PC-3 (cell line): Measurements from ENCODE around the gene SYNGR2. TPM values are rescaled to one million over a fixed set of nuclear protein-coding genes. Genes with fewer than 3 reads are reported as not detected.
"Not testable (repeated sequence)": the region's sequence is repeated elsewhere in the genome, so short reads cannot be mapped to it uniquely, and the experiment has no call there.

ENCODE experiments used
- ATAC-seq: fragments of 200-7000 bp; cut with Tn5 transposase; 2 replicates; pipeline ENCODE4 v1.9.1; 2020; ENCODE audit warnings: mild to moderate bottlenecking, moderate library complexity
- BruUV-seq: library from RNA; stranded (reverse); fragments of 400-500 nt; replicated peaks from 2 replicates; lab custom pipeline; 2021; lab: Mats Ljungman, UMichigan
- CTCF ChIA-PET: fragments of 300-600 bp; sonication (Branson Sonifier 250); formaldehyde crosslinking; loops from one replicate; lab custom pipeline; 2022; ENCODE audit warnings: antibody characterized with exemption; lab: Charles Lee
- POLR2A ChIA-PET: fragments of 300-600 bp; sonication (Branson Sonifier 250); formaldehyde crosslinking; loops from one replicate; lab custom pipeline; 2022; ENCODE audit warnings: antibody characterized with exemption; ENCODE audit not compliant: unreplicated experiment; lab: Charles Lee
- DNase-seq: peaks from one replicate; pipeline ENCODE4 v3.0.0-alpha.2; 2015
- H2AFZ ChIP-seq: fragments of 300-600 bp; sonication (generic); 2 replicates; pipeline ENCODE4 v1.6.0; 2016; ENCODE audit warnings: antibody characterized with exemption, low read length
- H3F3A ChIP-seq: fragments of 300-600 bp; sonication (generic); one replicate; pipeline ENCODE4 v1.6.0; 2017; ENCODE audit warnings: antibody characterized with exemption, low read length, control low read depth, mild to moderate bottlenecking; ENCODE audit not compliant: unreplicated experiment
- H3K27ac ChIP-seq: fragments of 300-600 bp; sonication (generic); 2 replicates; pipeline ENCODE4 v1.5.1; 2016; ENCODE audit warnings: mild to moderate bottlenecking, low read length
- H3K27me3 ChIP-seq: fragments of 300-600 bp; sonication (generic); 2 replicates; pipeline ENCODE4 v1.6.1; 2016; ENCODE audit warnings: low read length, mixed read lengths
- H3K36me3 ChIP-seq: fragments of 300-600 bp; sonication (generic); 2 replicates; pipeline ENCODE4 v1.6.1; 2016; ENCODE audit warnings: low read depth, mixed run types, low read length, mixed read lengths
- H3K4me1 ChIP-seq: fragments of 300-600 bp; sonication (generic); 2 replicates; pipeline ENCODE4 v1.5.1; 2016; ENCODE audit warnings: low read length; ENCODE audit not compliant: insufficient read depth
- H3K4me2 ChIP-seq: fragments of 300-600 bp; sonication (generic); 2 replicates; pipeline ENCODE4 v1.6.0; 2016; ENCODE audit warnings: low read length
- H3K4me3 ChIP-seq: fragments of 300-600 bp; sonication (generic); 2 replicates; pipeline ENCODE4 v1.5.1; 2016; ENCODE audit warnings: mild to moderate bottlenecking, low read length, mixed read lengths
- H3K79me2 ChIP-seq: fragments of 300-600 bp; sonication (generic); 2 replicates; pipeline ENCODE4 v1.6.1; 2017; ENCODE audit warnings: low read length, mixed read lengths
- H3K9ac ChIP-seq: fragments of 300-600 bp; sonication (generic); 2 replicates; pipeline ENCODE4 v1.6.0; 2016; ENCODE audit warnings: mild to moderate bottlenecking, low read length
- H3K9me2 ChIP-seq: fragments of 300-600 bp; sonication (generic); replicated peaks from 2 replicates; pipeline ENCODE4 v1.6.1; 2016; ENCODE audit warnings: mixed run types, low read length, mixed read lengths
- H3K9me3 ChIP-seq: fragments of 300-600 bp; sonication (generic); 2 replicates; pipeline ENCODE4 v1.6.1; 2016; ENCODE audit warnings: low read length, mixed read lengths
- H4K20me1 ChIP-seq: fragments of 300-600 bp; sonication (generic); 2 replicates; pipeline ENCODE4 v1.6.1; 2016; ENCODE audit warnings: low read length, mixed read lengths
- EZH2 ChIP-seq: fragments of 300-600 bp; sonication (generic); IDR thresholded peaks from one replicate; pipeline ENCODE4 v1.6.1; 2017; ENCODE audit warnings: antibody characterized with exemption, mild to moderate bottlenecking, low read length; ENCODE audit not compliant: unreplicated experiment
- EZH2phosphoT487 ChIP-seq: fragments of 300-600 bp; sonication (generic); IDR thresholded peaks from 2 replicates; pipeline ENCODE4 v1.6.1; 2018; ENCODE audit warnings: mild to moderate bottlenecking, antibody characterized with exemption, low read length, borderline replicate concordance
- intact Hi-C: fragments of 100-400 bp; cut with micrococcal nuclease; formaldehyde crosslinking; loops from 2 replicates; pipeline ENCODE4 v1.9.0; 2023
- total RNA-seq: library from RNA; depleted of rRNA; stranded (reverse); fragments of >200 nt; gene quantifications from 2 replicates; pipeline ENCODE4 v1.2.3, GENCODE V29; 2014
- TF ChIP-seq, protein P1 (sequence below): fragments of 300-600 bp; sonication (generic); conservative IDR thresholded peaks from 2 replicates; pipeline ENCODE4 v1.5.1; 2017; ENCODE audit warnings: antibody characterized with exemption, low read depth, mild to moderate bottlenecking, low read length

The SYNGR2 gene
- total RNA-seq, 1 experiment from 2014 or later: 213 TPM

DNA sequence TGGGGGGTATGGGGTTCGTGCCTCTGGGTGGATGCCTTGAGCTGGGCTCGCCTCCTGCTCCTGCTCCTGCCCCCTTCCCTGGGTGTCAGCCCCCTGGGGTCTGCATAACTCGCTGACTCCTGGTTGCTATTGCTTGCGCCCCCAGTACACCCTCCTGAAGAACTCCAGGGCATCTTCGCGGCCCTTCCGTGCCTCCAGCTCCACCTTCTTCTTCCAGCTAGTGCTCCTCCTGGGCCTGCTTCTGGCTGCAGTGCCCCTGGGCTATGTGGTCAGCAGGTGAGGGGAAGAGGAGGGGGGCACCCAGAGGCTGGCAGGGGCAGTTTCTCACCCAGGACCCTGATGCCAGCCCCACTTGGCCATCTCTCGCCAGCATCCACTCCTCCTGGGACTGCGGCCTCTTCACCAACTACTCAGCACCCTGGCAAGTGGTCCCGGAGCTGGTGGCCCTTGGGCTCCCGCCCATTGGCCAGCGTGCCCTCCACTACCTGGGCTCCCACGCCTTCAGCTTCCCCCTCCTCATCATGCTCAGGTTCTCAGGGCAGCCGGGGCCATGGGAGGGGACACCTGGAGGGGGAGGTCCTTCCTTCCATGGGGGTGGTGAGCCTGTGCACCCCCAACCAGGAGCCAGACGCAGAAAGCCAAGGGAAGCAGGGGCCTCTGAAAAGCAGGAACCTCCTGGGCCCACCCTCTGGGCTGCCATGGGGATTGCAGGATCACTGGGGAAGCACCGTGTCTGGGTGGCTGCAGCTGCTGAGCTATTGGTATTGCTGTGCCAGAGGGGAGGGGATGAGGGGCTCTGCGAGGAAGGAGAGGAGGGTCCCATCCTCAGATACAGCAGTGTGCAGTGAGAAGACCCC is 29.9 kb upstream of the SYNGR2 start:
- no TSS peak for BruUV-seq

DNA sequence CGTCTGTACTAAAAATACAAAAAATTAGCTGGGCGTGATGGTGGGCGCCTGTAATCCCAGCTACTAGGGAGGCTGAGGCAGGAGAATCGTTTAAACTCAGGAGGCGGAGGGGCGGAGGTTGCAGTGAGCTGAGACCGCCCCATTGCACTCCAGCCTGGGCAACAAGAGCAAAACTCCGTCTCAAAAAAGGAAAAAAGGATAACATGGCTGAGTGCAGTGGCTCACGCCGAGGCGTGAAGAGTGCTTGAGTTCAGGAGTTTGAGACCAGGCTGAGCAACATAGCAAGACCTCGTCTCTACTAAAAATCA is 28.6 kb upstream of the SYNGR2 start:
- intact Hi-C loops: loop anchor here (1.0 to 2.0 kb wide), 2 partner anchors 29 to 47 kb away; partner anchors contain the start of genes AFMID, SYNGR2 and TK1
- not testable (repeated sequence) for H3K9me3 ChIP-seq, BruUV-seq, H4K20me1 ChIP-seq, H3K27me3 ChIP-seq, H3K9me2 ChIP-seq, H3K79me2 ChIP-seq, DNase-seq, H3F3A ChIP-seq, ATAC-seq, H3K36me3 ChIP-seq
- POLR2A ChIA-PET: interaction anchor here (0.8 kb wide), 2 partner anchors 11 to 181 kb away, joined by 3 to 27 read pairs; partner anchors contain the start of genes TMC6 and TNRC6C
- peak overlapping the region; percentile 65 for H2AFZ ChIP-seq
- H3K4me1 ChIP-seq: peaks cover 42% of the 10 kb centered on the region
- peak overlapping the region; percentile 27 for H3K27ac ChIP-seq
- peak overlapping the region; percentile 48 for H3K4me3 ChIP-seq
- 0 out of 2 replicates have a peak overlapping the region, but pooled peaks have one; percentile 1 for H3K9ac ChIP-seq
- CTCF ChIA-PET: interaction anchor here (0.6 to 0.8 kb wide), 3 partner anchors 12 to 111 kb away, joined by 3 to 4 read pairs (median 4); no protein-coding TSS in a partner anchor
- H3K4me2 ChIP-seq: peak overlapping the region; percentile 76

More for the DNA sequence above, 29.9 kb upstream of the SYNGR2 start:
- Histone ChIP-seq H2AFZ (no peak overlapping the region), H3K4me3 (no peak overlapping the region), H3K36me3 (no peaks in the 10 kb centered on the region), H3K9me2 (no peaks in the 10 kb centered on the region), H3K79me2 (no peaks in the 10 kb centered on the region), H3K27me3 (no peaks in the 10 kb centered on the region), H3F3A (peaks cover 3% of the 10 kb centered on the region), H3K9me3 (no peaks in the 10 kb centered on the region), H3K27ac (no peak overlapping the region), H3K4me2 (no peak overlapping the region), H3K4me1 (peaks cover 28% of the 10 kb centered on the region), H3K9ac (no peak overlapping the region), H4K20me1 (no peaks in the 10 kb centered on the region)
- POLR2A ChIA-PET: interaction anchor here (0.6 kb wide), 1 partner anchor 77 kb away, joined by 5 read pairs; no protein-coding TSS in a partner anchor
- intact Hi-C loops: no loop called here
- CTCF ChIA-PET: no interaction called here
- TF ChIP-seq, protein P1, sequence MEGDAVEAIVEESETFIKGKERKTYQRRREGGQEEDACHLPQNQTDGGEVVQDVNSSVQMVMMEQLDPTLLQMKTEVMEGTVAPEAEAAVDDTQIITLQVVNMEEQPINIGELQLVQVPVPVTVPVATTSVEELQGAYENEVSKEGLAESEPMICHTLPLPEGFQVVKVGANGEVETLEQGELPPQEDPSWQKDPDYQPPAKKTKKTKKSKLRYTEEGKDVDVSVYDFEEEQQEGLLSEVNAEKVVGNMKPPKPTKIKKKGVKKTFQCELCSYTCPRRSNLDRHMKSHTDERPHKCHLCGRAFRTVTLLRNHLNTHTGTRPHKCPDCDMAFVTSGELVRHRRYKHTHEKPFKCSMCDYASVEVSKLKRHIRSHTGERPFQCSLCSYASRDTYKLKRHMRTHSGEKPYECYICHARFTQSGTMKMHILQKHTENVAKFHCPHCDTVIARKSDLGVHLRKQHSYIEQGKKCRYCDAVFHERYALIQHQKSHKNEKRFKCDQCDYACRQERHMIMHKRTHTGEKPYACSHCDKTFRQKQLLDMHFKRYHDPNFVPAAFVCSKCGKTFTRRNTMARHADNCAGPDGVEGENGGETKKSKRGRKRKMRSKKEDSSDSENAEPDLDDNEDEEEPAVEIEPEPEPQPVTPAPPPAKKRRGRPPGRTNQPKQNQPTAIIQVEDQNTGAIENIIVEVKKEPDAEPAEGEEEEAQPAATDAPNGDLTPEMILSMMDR: no peak
- TF ChIP-seq EZH2phosphoT487 (no peak), EZH2 (no peak)
- ATAC-seq (no peak), DNase-seq (no peak)

DNA sequence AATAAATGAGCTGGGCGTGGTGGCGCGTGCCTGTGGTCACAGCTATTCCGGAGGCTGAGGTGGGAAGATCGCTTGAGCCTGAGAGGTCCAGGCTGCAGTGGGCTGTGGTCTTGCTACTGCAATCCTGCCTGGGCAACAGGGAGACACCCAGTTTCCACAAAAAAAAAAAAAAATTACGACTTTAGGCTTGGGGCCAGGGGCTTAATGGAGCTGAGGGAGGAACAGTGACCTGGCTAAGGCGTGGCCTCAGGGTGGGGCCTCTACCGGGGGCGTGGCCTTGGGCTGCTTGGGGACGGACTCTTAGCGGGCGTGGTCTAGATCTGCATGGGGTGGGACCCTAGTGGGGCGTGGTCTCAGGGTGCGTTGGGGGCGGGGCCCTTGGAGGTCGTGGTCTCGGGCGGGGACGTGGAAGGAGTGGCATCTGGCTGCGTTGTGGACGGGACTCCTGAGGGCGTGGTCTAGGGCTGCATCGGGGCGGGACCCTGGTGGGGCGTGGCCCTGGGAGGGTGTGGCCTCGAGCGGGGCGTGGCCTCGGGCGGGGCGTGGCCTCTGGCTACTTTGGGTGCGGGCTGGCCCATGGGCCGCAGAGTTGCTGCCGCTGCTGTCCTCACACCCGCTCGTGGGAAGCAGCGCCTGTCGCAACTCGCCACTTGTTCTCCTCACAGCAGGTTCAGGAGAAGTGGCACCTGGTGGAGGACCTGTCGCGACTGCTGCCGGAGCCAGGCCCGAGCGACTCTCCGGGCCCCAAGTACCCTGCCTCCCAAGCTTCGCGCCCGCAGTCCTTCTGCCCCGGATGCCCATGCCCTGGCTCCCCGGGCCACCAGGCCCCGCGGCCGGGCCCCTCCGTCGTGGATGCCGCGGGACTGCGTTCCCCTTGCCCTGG is 28.0 kb upstream of the SYNGR2 start:
- no peaks in the 10 kb centered on the region for H4K20me1 ChIP-seq
- peak overlapping the region; percentile 64 for H3K4me3 ChIP-seq
- no peaks in the 10 kb centered on the region for H3K9me2 ChIP-seq
- ChIA-PET POLR2A (interaction anchor here (0.6 to 0.8 kb wide), 6 partner anchors 9 to 290 kb away, joined by 3 to 27 read pairs (median 4); partner anchors contain the start of genes TMC6, TMC8 and TNRC6C), CTCF (interaction anchor here (0.6 to 0.8 kb wide), 5 partner anchors 13 to 207 kb away, joined by 3 to 6 read pairs (median 4); no protein-coding TSS in a partner anchor)
- BruUV-seq: no TSS peak
- TF ChIP-seq, protein P1: no peak
- H3K9ac ChIP-seq: peak overlapping the region; percentile 72
- no peaks in the 10 kb centered on the region for H3K27me3 ChIP-seq
- peak; percentile 76 for ATAC-seq
- H3K27ac ChIP-seq: peak overlapping the region; percentile 95
- no peaks in the 10 kb centered on the region for H3K36me3 ChIP-seq
- peaks cover 48% of the 10 kb centered on the region for H3K4me1 ChIP-seq
- no peaks in the 10 kb centered on the region for H3F3A ChIP-seq
- H3K79me2 ChIP-seq: no peaks in the 10 kb centered on the region
- H3K4me2 ChIP-seq: peak overlapping the region; percentile 79
- peak overlapping the region; percentile 65 for H2AFZ ChIP-seq
- intact Hi-C loops: loop anchor here (1.0 to 2.0 kb wide), 2 partner anchors 28 to 47 kb away; partner anchors contain the start of genes AFMID, SYNGR2 and TK1
- no peaks in the 10 kb centered on the region for H3K9me3 ChIP-seq
- DNase-seq: peak; percentile 100
